WTC11 (cell line): ENCODE measurements around the gene APOBR.

Source experiments
- CBFB ChIP-seq: sonication (generic); formaldehyde crosslinking; IDR thresholded peaks from 2 replicates; pipeline ENCODE4 v1.8.1; 2022; ENCODE audit warnings: mild to moderate bottlenecking, low read depth, missing genetic modification reagents
- JUN ChIP-seq: sonication (generic); formaldehyde crosslinking; IDR thresholded peaks from 2 replicates; pipeline ENCODE4 v1.8.0; 2023; ENCODE audit warnings: mild to moderate bottlenecking, missing genetic modification reagents
- MYBL2 ChIP-seq: sonication (generic); formaldehyde crosslinking; IDR thresholded peaks from 2 replicates; pipeline ENCODE4 v1.8.1; 2023; ENCODE audit warnings: mild to moderate bottlenecking, moderate library complexity, missing genetic modification reagents
- NR1H2 ChIP-seq: sonication (generic); formaldehyde crosslinking; IDR thresholded peaks from 2 replicates; pipeline ENCODE4 v1.9.0; 2021; ENCODE audit warnings: mild to moderate bottlenecking, moderate library complexity, missing genetic modification reagents
- SP1 ChIP-seq: sonication (generic); formaldehyde crosslinking; conservative IDR thresholded peaks from 2 replicates; pipeline ENCODE4 v1.8.1; 2022; ENCODE audit warnings: missing genetic modification reagents
- TEAD4 ChIP-seq: sonication (generic); formaldehyde crosslinking; IDR thresholded peaks from 2 replicates; pipeline ENCODE4 v1.8.0; 2022; ENCODE audit warnings: mild to moderate bottlenecking, missing genetic modification reagents
- ZNF121 ChIP-seq: sonication (generic); formaldehyde crosslinking; IDR thresholded peaks from 2 replicates; pipeline ENCODE4 v1.8.0; 2023; ENCODE audit warnings: missing genetic modification reagents
- ZNF219 ChIP-seq: sonication (generic); formaldehyde crosslinking; IDR thresholded peaks from 2 replicates; pipeline ENCODE4 v1.8.0; 2023; ENCODE audit warnings: missing genetic modification reagents, mild to moderate bottlenecking, borderline replicate concordance
- ZNF263 ChIP-seq: sonication (generic); formaldehyde crosslinking; IDR thresholded peaks from 2 replicates; pipeline ENCODE4 v1.8.1; 2022; ENCODE audit warnings: low read depth, mild to moderate bottlenecking, moderate library complexity, missing genetic modification reagents
- TF ChIP-seq, protein P1 (sequence below): sonication (generic); formaldehyde crosslinking; IDR thresholded peaks from 2 replicates; pipeline ENCODE4 v1.8.0; 2023; ENCODE audit warnings: mild to moderate bottlenecking, missing genetic modification reagents
- TF ChIP-seq, protein P2 (sequence below): fragments of 200-600 bp; IDR thresholded peaks from 2 replicates; pipeline ENCODE4 v1.8.0; 2022; ENCODE audit warnings: antibody characterized with exemption
- TF ChIP-seq, protein P3 (sequence below): sonication (generic); formaldehyde crosslinking; IDR thresholded peaks from 2 replicates; pipeline ENCODE4 v1.8.1; 2022; ENCODE audit warnings: low read depth, missing genetic modification reagents, borderline replicate concordance
- TF ChIP-seq, protein P4 (sequence below): sonication (generic); formaldehyde crosslinking; IDR thresholded peaks from 2 replicates; pipeline ENCODE4 v1.8.1; 2023; ENCODE audit warnings: mild to moderate bottlenecking, missing genetic modification reagents, moderate library complexity
- TF ChIP-seq, protein P5 (sequence below): sonication (generic); formaldehyde crosslinking; conservative IDR thresholded peaks from 2 replicates; pipeline ENCODE4 v1.8.1; 2023; ENCODE audit warnings: mild to moderate bottlenecking, low read depth, missing genetic modification reagents, moderate library complexity

DNA sequence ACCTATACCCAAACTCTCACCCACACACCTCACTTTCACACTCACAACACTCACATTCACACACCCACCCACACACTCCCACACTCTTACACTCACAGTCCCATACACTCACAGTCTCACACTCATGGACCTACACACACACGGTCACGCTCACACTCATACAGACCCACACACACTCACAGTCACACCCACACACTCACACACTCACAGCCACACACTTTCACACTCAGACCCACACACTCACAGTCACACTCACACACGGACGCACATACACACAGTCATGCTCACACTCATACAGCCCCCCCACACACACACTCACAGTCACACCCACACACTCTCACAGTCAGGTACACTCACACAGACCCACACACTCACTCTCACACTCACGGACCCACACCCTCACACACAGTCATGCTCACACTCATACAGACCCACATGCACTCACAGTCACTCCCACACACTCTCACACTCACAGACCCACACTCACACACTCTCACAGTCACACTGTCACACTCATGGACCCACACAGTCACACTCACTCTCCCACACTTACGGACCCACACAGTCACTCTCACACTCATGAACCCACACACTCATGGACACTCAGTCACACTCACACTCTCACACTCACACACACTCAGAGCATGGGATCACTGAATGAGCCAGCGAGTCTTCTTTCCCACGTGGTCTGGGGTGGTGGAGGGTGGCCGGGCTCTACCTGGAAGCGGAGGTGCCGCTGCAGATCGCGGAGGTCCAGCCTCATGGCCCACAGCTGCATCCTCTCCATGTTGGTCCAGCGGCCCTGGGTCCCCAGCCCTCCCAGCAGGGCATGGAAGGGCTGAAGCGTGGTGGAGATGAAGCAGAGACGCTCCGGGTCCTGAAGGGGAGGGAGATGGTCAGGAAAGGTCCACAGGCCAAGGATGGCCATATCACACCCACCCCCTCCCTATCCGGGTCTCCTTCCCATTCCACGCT, 7.1 kb downstream of the APOBR start:
- TF ChIP-seq, protein P1, sequence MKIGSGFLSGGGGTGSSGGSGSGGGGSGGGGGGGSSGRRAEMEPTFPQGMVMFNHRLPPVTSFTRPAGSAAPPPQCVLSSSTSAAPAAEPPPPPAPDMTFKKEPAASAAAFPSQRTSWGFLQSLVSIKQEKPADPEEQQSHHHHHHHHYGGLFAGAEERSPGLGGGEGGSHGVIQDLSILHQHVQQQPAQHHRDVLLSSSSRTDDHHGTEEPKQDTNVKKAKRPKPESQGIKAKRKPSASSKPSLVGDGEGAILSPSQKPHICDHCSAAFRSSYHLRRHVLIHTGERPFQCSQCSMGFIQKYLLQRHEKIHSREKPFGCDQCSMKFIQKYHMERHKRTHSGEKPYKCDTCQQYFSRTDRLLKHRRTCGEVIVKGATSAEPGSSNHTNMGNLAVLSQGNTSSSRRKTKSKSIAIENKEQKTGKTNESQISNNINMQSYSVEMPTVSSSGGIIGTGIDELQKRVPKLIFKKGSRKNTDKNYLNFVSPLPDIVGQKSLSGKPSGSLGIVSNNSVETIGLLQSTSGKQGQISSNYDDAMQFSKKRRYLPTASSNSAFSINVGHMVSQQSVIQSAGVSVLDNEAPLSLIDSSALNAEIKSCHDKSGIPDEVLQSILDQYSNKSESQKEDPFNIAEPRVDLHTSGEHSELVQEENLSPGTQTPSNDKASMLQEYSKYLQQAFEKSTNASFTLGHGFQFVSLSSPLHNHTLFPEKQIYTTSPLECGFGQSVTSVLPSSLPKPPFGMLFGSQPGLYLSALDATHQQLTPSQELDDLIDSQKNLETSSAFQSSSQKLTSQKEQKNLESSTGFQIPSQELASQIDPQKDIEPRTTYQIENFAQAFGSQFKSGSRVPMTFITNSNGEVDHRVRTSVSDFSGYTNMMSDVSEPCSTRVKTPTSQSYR (CRISPR knock-in tag), result no peak
- TF ChIP-seq, protein P2, sequence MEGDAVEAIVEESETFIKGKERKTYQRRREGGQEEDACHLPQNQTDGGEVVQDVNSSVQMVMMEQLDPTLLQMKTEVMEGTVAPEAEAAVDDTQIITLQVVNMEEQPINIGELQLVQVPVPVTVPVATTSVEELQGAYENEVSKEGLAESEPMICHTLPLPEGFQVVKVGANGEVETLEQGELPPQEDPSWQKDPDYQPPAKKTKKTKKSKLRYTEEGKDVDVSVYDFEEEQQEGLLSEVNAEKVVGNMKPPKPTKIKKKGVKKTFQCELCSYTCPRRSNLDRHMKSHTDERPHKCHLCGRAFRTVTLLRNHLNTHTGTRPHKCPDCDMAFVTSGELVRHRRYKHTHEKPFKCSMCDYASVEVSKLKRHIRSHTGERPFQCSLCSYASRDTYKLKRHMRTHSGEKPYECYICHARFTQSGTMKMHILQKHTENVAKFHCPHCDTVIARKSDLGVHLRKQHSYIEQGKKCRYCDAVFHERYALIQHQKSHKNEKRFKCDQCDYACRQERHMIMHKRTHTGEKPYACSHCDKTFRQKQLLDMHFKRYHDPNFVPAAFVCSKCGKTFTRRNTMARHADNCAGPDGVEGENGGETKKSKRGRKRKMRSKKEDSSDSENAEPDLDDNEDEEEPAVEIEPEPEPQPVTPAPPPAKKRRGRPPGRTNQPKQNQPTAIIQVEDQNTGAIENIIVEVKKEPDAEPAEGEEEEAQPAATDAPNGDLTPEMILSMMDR, result no peak
- TF ChIP-seq, protein P3, sequence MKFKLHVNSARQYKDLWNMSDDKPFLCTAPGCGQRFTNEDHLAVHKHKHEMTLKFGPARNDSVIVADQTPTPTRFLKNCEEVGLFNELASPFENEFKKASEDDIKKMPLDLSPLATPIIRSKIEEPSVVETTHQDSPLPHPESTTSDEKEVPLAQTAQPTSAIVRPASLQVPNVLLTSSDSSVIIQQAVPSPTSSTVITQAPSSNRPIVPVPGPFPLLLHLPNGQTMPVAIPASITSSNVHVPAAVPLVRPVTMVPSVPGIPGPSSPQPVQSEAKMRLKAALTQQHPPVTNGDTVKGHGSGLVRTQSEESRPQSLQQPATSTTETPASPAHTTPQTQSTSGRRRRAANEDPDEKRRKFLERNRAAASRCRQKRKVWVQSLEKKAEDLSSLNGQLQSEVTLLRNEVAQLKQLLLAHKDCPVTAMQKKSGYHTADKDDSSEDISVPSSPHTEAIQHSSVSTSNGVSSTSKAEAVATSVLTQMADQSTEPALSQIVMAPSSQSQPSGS (CRISPR knock-in tag), result no peak
- TF ChIP-seq NR1H2 (CRISPR knock-in tag) (no peak), CBFB (CRISPR knock-in tag) (no peak), MYBL2 (CRISPR knock-in tag) (no peak), SP1 (CRISPR knock-in tag) (no peak), ZNF219 (CRISPR knock-in tag) (no peak), ZNF263 (CRISPR knock-in tag) (no peak), TEAD4 (CRISPR knock-in tag) (no peak), JUN (no peak), ZNF121 (CRISPR knock-in tag) (no peak)
- TF ChIP-seq, protein P4, sequence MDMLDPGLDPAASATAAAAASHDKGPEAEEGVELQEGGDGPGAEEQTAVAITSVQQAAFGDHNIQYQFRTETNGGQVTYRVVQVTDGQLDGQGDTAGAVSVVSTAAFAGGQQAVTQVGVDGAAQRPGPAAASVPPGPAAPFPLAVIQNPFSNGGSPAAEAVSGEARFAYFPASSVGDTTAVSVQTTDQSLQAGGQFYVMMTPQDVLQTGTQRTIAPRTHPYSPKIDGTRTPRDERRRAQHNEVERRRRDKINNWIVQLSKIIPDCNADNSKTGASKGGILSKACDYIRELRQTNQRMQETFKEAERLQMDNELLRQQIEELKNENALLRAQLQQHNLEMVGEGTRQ (CRISPR knock-in tag), result no peak
- TF ChIP-seq, protein P5, sequence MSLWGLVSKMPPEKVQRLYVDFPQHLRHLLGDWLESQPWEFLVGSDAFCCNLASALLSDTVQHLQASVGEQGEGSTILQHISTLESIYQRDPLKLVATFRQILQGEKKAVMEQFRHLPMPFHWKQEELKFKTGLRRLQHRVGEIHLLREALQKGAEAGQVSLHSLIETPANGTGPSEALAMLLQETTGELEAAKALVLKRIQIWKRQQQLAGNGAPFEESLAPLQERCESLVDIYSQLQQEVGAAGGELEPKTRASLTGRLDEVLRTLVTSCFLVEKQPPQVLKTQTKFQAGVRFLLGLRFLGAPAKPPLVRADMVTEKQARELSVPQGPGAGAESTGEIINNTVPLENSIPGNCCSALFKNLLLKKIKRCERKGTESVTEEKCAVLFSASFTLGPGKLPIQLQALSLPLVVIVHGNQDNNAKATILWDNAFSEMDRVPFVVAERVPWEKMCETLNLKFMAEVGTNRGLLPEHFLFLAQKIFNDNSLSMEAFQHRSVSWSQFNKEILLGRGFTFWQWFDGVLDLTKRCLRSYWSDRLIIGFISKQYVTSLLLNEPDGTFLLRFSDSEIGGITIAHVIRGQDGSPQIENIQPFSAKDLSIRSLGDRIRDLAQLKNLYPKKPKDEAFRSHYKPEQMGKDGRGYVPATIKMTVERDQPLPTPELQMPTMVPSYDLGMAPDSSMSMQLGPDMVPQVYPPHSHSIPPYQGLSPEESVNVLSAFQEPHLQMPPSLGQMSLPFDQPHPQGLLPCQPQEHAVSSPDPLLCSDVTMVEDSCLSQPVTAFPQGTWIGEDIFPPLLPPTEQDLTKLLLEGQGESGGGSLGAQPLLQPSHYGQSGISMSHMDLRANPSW (CRISPR knock-in tag), result no peak
